GM10847 (cell line): ENCODE data around the gene FLT4.

ENCODE experiments used
- POLR2A ChIP-seq: IDR thresholded peaks from 2 replicates; pipeline ENCODE4 v1.6.1; 2011; ENCODE audit not compliant: insufficient read length; ENCODE audit errors: extremely low read depth

FLT4 gene

GRCh38 chr5:180623844-180624243 is 25.6 kb downstream of the FLT4 start:
- TF ChIP-seq POLR2A: no peak

GRCh38 chr5:180623411-180623834 is 26.0 kb downstream of the FLT4 start:
- no peak for TF ChIP-seq POLR2A

GRCh38 chr5:180622910-180623309 is 26.5 kb downstream of the FLT4 start:
- TF ChIP-seq POLR2A: no peak

GRCh38 chr5:180621311-180621710 is 28.1 kb downstream of the FLT4 start:
- no peak for TF ChIP-seq POLR2A

GRCh38 chr5:180620014-180620413 is 29.4 kb downstream of the FLT4 start:
- TF ChIP-seq POLR2A: no peak

GRCh38 chr5:180619563-180619915 is 29.9 kb downstream of the FLT4 start:
- TF ChIP-seq POLR2A: no peak

GRCh38 chr5:180618829-180619562 is 30.4 kb downstream of the FLT4 start:
- no peak for TF ChIP-seq POLR2A

GRCh38 chr5:180618487-180618828 is 30.9 kb downstream of the FLT4 start:
- TF ChIP-seq POLR2A: no peak

- no peak for TF ChIP-seq POLR2A
These were observed 35.6 kb downstream of the FLT4 start for GRCh38 chr5:180613814-180614188.

- no peak for TF ChIP-seq POLR2A
These were observed 36.1 kb downstream of the FLT4 start for GRCh38 chr5:180613188-180613813.

GRCh38 chr5:180612683-180613082 is 36.7 kb downstream of the FLT4 start:
- TF ChIP-seq POLR2A: no peak

- no peak for TF ChIP-seq POLR2A
These were observed 38.1 kb downstream of the FLT4 start for GRCh38 chr5:180611140-180611850.

- TF ChIP-seq POLR2A: no peak
These were observed 39.4 kb downstream of the FLT4 start for GRCh38 chr5:180609817-180610550.

- TF ChIP-seq POLR2A: no peak
These were observed 40.0 kb downstream of the FLT4 start for GRCh38 chr5:180609386-180609785.

GRCh38 chr5:180608572-180609310 is 40.7 kb downstream of the FLT4 start:
- TF ChIP-seq POLR2A: no peak
